CD14-positive monocyte (primary cell): ENCODE results near the gene FAM131A. TPM values are rescaled to one million over a fixed set of nuclear protein-coding genes. Genes with fewer than 3 reads are reported as not detected.

Experiments
- DNase-seq, 3 donors: peaks; one replicate each; pipeline ENCODE4 v3.0.0-alpha.2; 2011 to 2022
- H2AFZ ChIP-seq: 2 replicates; pipeline ENCODE4 v1.6.0; 2012; ENCODE audit warnings: mild to moderate bottlenecking, low read depth, low read length, inconsistent platforms; ENCODE audit not compliant: insufficient read depth, poor library complexity, severe bottlenecking
- H3K27ac ChIP-seq, 2 donors: 1 replicate in 1 of 2; 2 replicates in 1 of 2; pipeline ENCODE4 v1.5.1; 2012 to 2013; ENCODE audit warnings: low read length in 2 of 2, control low read depth in 1 of 2, inconsistent platforms in 1 of 2, low read depth in 1 of 2, mild to moderate bottlenecking in 1 of 2
- H3K27me3 ChIP-seq, 2 donors: one replicate each; pipeline versions ENCODE4 v1.6.0 to v1.6.1; 2011 to 2013; ENCODE audit warnings: low read length in 2 of 2; ENCODE audit not compliant: control insufficient read depth in 2 of 2, insufficient read depth in 2 of 2
- H3K36me3 ChIP-seq, 2 donors: replicated peaks in 1 of 2; 1 replicate in 1 of 2; 2 replicates in 1 of 2; pipeline versions ENCODE4 v1.5.1 to v1.6.1; 2012 to 2013; ENCODE audit warnings: low read length in 2 of 2, control low read depth in 1 of 2, inconsistent platforms in 1 of 2, mild to moderate bottlenecking in 1 of 2; ENCODE audit not compliant: insufficient read depth in 2 of 2, control insufficient read depth in 1 of 2
- H3K4me1 ChIP-seq, 2 donors: 1 replicate in 1 of 2; 2 replicates in 1 of 2; pipeline versions ENCODE4 v1.5.1 to v1.6.1; 2012 to 2013; ENCODE audit warnings: low read length in 2 of 2, control low read depth in 1 of 2, inconsistent platforms in 1 of 2, mild to moderate bottlenecking in 1 of 2, moderate library complexity in 1 of 2; ENCODE audit not compliant: insufficient read depth in 2 of 2, control insufficient read depth in 1 of 2
- H3K4me2 ChIP-seq: replicated peaks from 2 replicates; pipeline ENCODE3; 2012; ENCODE audit warnings: low read length, moderate library complexity, mild to moderate bottlenecking; ENCODE audit not compliant: poor library complexity, severe bottlenecking; ENCODE audit errors: extremely low read depth
- H3K4me3 ChIP-seq, 3 experiments: fragments of 200-600 bp in 1 of 3; sonication (generic) in 1 of 3; replicated peaks in 1 of 3; 1 replicate in 2 of 3; 2 replicates in 1 of 3; pipeline ENCODE4 v1.5.1; 2011 to 2013; ENCODE audit warnings: low read length in 3 of 3, mild to moderate bottlenecking in 3 of 3, control low read depth in 2 of 3, low read depth in 2 of 3, inconsistent platforms in 1 of 3, moderate library complexity in 1 of 3
- H3K79me2 ChIP-seq: 2 replicates; pipeline ENCODE4 v1.6.0; 2012; ENCODE audit warnings: mild to moderate bottlenecking, control low read depth, inconsistent platforms, low read length, moderate library complexity; ENCODE audit not compliant: insufficient read depth
- H3K9ac ChIP-seq: 2 replicates; pipeline ENCODE4 v1.6.0; 2017; ENCODE audit warnings: low read length, mild to moderate bottlenecking; ENCODE audit not compliant: insufficient read depth, poor library complexity, severe bottlenecking
- H3K9me3 ChIP-seq, 2 donors: replicated peaks in 1 of 2; 1 replicate in 1 of 2; 2 replicates in 1 of 2; pipeline versions ENCODE4 v1.5.1 to v1.6.1; 2012 to 2013; ENCODE audit warnings: low read length in 2 of 2, control low read depth in 1 of 2; ENCODE audit not compliant: control insufficient read depth in 1 of 2, insufficient read depth in 1 of 2
- H4K20me1 ChIP-seq: 2 replicates; pipeline ENCODE4 v1.6.0; 2012; ENCODE audit warnings: mild to moderate bottlenecking, low read length, control low read depth, moderate library complexity; ENCODE audit not compliant: insufficient read depth
- H3K27ac Mint-ChIP-seq, 7 donors: one replicate each; pipeline ENCODE4 v1.8.0; 2020; ENCODE audit warnings: mild to moderate bottlenecking in 7 of 7, mixed read lengths in 7 of 7, moderate library complexity in 6 of 7, inconsistent platforms in 2 of 7
- H3K27me3 Mint-ChIP-seq, 3 donors: one replicate each; pipeline ENCODE4 v1.8.0; 2021 to 2022; ENCODE audit warnings: low read depth in 3 of 3, mild to moderate bottlenecking in 3 of 3, mixed read lengths in 3 of 3, moderate library complexity in 3 of 3, inconsistent platforms in 1 of 3
- H3K36me3 Mint-ChIP-seq, 2 donors: one replicate each; pipeline ENCODE4 v1.8.0; 2020; ENCODE audit warnings: mixed read lengths in 2 of 2, inconsistent platforms in 1 of 2, mild to moderate bottlenecking in 1 of 2
- H3K4me1 Mint-ChIP-seq: one replicate; pipeline ENCODE4 v1.8.0; 2020; ENCODE audit warnings: mild to moderate bottlenecking, mixed read lengths
- H3K4me3 Mint-ChIP-seq, 2 donors: one replicate each; pipeline ENCODE4 v1.8.0; 2020; ENCODE audit warnings: mild to moderate bottlenecking in 2 of 2, mixed read lengths in 2 of 2, moderate library complexity in 1 of 2
- H3K9me3 Mint-ChIP-seq, 7 donors: one replicate each; pipeline ENCODE4 v1.8.0; 2020 to 2022; ENCODE audit warnings: mixed read lengths in 7 of 7, mild to moderate bottlenecking in 6 of 7, moderate library complexity in 6 of 7, inconsistent platforms in 2 of 7
- CTCF ChIP-seq: fragments of 200-600 bp; IDR thresholded peaks from one replicate; pipeline ENCODE4 v1.8.0; 2022; ENCODE audit warnings: antibody characterized with exemption, mild to moderate bottlenecking
- WGBS: methylation state at CpG from one replicate; pipeline ENCODE4 v1.1.5; 2013; ENCODE audit warnings: missing lambda C conversion rate; ENCODE audit not compliant: insufficient coverage; 5-methylcytosine and 5-hydroxymethylcytosine counted together
- intact Hi-C, 2 donors: fragments of 100-400 bp; cut with micrococcal nuclease; formaldehyde crosslinking; loops; one replicate each; pipeline versions ENCODE4 v1.15.0 to v1.15.1; 2023
- polyA plus RNA-seq, 3 donors: library from polyadenylated mRNA; depleted of rRNA in 1 of 3; unstranded in 2 of 3; stranded (reverse) in 1 of 3; fragments of 300-500 nt in 2 of 3; fragments of >200 nt in 1 of 3; fragmentation: Illumina TruSeq in 2 of 3; gene quantifications; 1 replicate in 2 of 3; 2 replicates in 1 of 3; pipeline ENCODE4 v1.2.3, GENCODE V29; 2012 to 2021

The FAM131A gene
- polyA plus RNA-seq, 3 donors, result 5.8 to 30.6 (median 7.7) TPM

- Mint-ChIP-seq H3K36me3 (peaks cover 66 to 67% of the 10 kb centered on the region in 2 donors), H3K27ac (peak overlapping the region; percentile 92 to 97 (median 95)), H3K4me3 (peak overlapping the region; percentile 51 to 54), H3K4me1 (peaks cover 71% of the 10 kb centered on the region), H3K27me3 (peaks cover 0 to 5% (median 0%) of the 10 kb centered on the region in 3 donors), H3K9me3 (peaks cover 0 to 2% (median 0%) of the 10 kb centered on the region in 7 donors)
- peaks cover 81 to 84% of the 10 kb centered on the region in 2 donors for H3K4me1 ChIP-seq
- H3K27ac ChIP-seq, result peak overlapping the region; percentile 89
- DNase-seq, result peak; percentile 82 to 85 (median 82)
- H4K20me1 ChIP-seq, result peaks cover 65% of the 10 kb centered on the region
- H3K79me2 ChIP-seq, result peaks cover 87% of the 10 kb centered on the region
- H3K4me3 ChIP-seq, result peak overlapping the region in 2 of 3 experiments; percentile 7 to 67
- H3K4me2 ChIP-seq, result peak overlapping the region; percentile 74
- H2AFZ ChIP-seq, result no peak overlapping the region
- 7% methylated on average over 3 of the region's 4 CpGs for WGBS
- H3K9ac ChIP-seq, result peak overlapping the region; percentile 38
- intact Hi-C loops, result no loop called here
- H3K36me3 ChIP-seq, result peaks cover 54 to 67% of the 10 kb centered on the region in 2 donors
- no peak for TF ChIP-seq CTCF
- H3K9me3 ChIP-seq, result no peaks in the 10 kb centered on the region
- no peaks in the 10 kb centered on the region for H3K27me3 ChIP-seq
These were observed 17.3 kb upstream of the FAM131A start for GRCh38 chr3:184320104-184320445.

- no peak for DNase-seq
- H3K4me3 Mint-ChIP-seq, result no peak overlapping the region
- H4K20me1 ChIP-seq, result peaks cover 71% of the 10 kb centered on the region
- peaks cover 80 to 81% of the 10 kb centered on the region in 2 donors for H3K36me3 Mint-ChIP-seq
- H3K27me3 Mint-ChIP-seq, result peaks cover 0 to 3% (median 0%) of the 10 kb centered on the region in 3 donors
- peaks cover 70 to 78% of the 10 kb centered on the region in 2 donors for H3K36me3 ChIP-seq
- H3K4me1 ChIP-seq, result peaks cover 65 to 68% of the 10 kb centered on the region in 2 donors
- H3K4me1 Mint-ChIP-seq, result peaks cover 62% of the 10 kb centered on the region
- peak overlapping the region; percentile 74 to 89 for H3K27ac ChIP-seq
- 87% methylated on average over 3 of the region's 5 CpGs for WGBS
- H3K79me2 ChIP-seq, result peaks cover 85% of the 10 kb centered on the region
- H3K9me3 Mint-ChIP-seq, result peaks cover 0 to 2% (median 0%) of the 10 kb centered on the region in 7 donors
- H3K4me3 ChIP-seq, result peak overlapping the region in 1 of 3 experiments; percentile 28
- H3K4me2 ChIP-seq, result peak overlapping the region; percentile 49
- peak overlapping the region; percentile 92 to 97 (median 94) for H3K27ac Mint-ChIP-seq
- no peak overlapping the region for H2AFZ ChIP-seq
- intact Hi-C loops, result no loop called here
- H3K9ac ChIP-seq, result no peak overlapping the region
- H3K27me3 ChIP-seq, result no peaks in the 10 kb centered on the region
- no peaks in the 10 kb centered on the region for H3K9me3 ChIP-seq
- no peak for TF ChIP-seq CTCF
These were observed 15.7 kb upstream of the FAM131A start for GRCh38 chr3:184321666-184322065.
